GM13976 (cell line): ENCODE measurements around the gene PTPRK.

Experiments
- DNase-seq: peaks from one replicate; pipeline ENCODE4 v3.0.0; 2012; ENCODE audit warnings: low spot score
- in situ Hi-C: fragments of 300-500 bp; cut with MboI; formaldehyde crosslinking; loops from one replicate; pipeline ENCODE4 v1.12.0; 2022; ENCODE audit warnings: low sequenced_read_pairs, mixed read lengths, inconsistent platforms; ENCODE audit not compliant: unreplicated experiment
- TF ChIP-seq, protein P1 (sequence below): IDR thresholded peaks from 2 replicates; pipeline ENCODE4 v1.5.1; 2012; ENCODE audit warnings: borderline replicate concordance, mild to moderate bottlenecking; ENCODE audit not compliant: insufficient read depth; ENCODE audit errors: extremely low read depth, missing control alignments, control extremely low read depth

Gene PTPRK

DNA sequence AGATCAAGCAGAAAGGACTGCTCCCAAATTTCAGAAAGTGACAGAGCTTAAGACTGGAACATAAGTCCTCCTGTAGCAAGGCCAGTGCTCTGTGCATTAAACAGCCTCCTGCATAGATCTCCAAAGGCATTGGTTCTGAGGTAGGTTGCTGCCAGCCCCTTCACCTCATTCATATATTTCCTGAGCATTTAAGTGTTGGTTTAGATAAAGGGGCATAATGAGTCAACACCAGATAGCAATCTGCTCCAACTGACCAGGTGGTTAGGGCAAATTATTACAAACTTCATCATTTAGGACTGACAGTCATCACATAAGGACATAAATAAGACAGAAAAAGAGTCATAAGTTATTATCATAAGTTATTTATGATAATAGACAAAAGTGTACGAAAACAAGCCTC lies 10.7 kb downstream of the PTPRK start:
- TF ChIP-seq, protein P1, sequence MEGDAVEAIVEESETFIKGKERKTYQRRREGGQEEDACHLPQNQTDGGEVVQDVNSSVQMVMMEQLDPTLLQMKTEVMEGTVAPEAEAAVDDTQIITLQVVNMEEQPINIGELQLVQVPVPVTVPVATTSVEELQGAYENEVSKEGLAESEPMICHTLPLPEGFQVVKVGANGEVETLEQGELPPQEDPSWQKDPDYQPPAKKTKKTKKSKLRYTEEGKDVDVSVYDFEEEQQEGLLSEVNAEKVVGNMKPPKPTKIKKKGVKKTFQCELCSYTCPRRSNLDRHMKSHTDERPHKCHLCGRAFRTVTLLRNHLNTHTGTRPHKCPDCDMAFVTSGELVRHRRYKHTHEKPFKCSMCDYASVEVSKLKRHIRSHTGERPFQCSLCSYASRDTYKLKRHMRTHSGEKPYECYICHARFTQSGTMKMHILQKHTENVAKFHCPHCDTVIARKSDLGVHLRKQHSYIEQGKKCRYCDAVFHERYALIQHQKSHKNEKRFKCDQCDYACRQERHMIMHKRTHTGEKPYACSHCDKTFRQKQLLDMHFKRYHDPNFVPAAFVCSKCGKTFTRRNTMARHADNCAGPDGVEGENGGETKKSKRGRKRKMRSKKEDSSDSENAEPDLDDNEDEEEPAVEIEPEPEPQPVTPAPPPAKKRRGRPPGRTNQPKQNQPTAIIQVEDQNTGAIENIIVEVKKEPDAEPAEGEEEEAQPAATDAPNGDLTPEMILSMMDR, result no peak
- in situ Hi-C loops, result no loop called here
- DNase-seq, result no peak

DNA sequence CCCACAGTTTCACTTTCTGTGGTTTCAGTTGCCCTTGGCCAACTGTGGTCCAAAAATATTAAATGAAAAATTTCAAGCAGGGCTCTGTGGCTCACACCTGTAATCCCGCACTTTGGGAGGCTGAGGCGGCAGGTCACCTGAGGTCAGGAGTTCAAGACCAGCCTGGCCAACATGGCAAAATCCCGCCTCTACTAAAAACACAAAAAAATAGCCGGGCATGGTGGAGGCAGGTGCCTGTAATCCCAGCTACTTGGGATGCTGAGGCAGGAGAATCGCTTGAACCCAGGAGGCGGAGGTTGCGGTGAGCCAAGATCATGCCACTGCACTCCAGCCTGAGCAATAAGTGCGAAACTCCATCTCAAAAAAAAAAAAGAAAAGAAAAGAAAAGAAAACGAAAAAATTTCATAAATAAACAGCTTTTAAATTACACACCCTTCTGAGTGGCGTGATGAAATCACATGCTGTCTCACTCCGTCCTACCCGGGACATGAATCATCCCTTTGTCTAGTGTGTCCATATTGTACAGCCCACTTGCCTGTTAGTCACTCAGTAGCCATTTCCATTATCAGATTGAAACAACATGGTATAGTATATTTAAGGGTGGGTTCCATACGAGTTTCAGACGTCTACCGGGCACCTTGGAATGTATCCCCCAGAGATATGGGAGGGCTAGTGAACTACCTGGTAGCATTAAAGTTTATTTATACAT lies 11.7 kb downstream of the PTPRK start:
- DNase-seq, result no peak
- in situ Hi-C loops, result no loop called here
- TF ChIP-seq, protein P1, result no peak

DNA sequence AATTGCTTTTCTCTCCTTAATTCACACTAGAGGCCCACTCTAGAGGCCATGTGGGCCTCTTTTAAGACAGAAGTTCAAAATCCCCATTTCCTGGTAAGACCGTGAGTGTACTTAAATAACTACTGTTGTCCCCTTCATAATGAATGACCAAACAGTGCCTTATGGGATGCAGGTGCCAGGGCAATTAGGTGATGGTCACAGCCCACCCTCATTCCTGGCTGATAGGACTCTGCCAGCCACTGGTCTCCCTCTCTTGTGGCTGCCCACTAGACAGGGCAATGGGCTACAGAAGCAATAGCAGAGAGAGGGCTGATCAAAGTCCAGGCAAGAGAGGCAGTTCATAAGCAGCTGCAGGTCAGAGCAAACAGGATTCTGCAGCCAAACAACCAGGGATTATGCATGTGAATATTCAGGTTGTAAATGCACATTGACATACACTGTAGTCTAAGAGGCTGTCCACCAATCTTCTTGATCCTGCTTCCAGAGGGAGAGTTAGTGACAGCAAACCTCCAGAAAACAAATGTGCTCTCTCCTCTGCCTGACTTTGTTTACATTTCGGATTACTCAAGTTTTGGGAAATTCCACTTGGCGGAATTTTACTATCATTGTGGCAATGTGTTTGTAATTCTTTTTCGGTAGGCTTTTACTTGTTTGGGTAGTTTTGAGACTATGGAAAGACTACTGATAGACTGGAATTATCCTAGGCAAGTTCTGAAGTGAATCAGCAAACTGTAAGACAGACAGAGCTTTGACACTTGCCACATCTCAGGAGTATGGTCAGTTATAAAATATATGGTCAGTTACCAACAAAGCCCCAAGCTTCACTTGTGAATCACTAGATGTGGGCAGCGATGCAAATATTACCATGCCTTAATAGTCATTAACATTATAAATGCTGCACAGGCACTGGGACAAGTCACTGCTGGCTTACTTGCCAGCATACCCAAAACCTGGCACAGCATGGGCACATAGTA lies 12.8 kb downstream of the PTPRK start:
- no peak for DNase-seq
- in situ Hi-C loops, result no loop called here
- TF ChIP-seq, protein P1, result no peak

GRCh38 chr6:128505603-128506002 lies 14.8 kb downstream of the PTPRK start:
- TF ChIP-seq, protein P1, result no peak
- in situ Hi-C loops, result no loop called here
- no peak for DNase-seq

- no peak for DNase-seq
- TF ChIP-seq, protein P1, result no peak
- in situ Hi-C loops, result no loop called here
Measured at GRCh38 chr6:128504003-128504654, 16.3 kb downstream of the PTPRK start.
